GM12864 (cell line): ENCODE results near the gene AMMECR1.
"Not testable (repeated sequence)": the region's sequence is repeated elsewhere in the genome, so short reads cannot be mapped to it uniquely, and the experiment has no call there.

Experiments
- DNase-seq: peaks from one replicate; pipeline ENCODE4 v3.0.0-alpha.2; 2011; ENCODE audit warnings: low read depth
- H3K4me3 ChIP-seq: 2 replicates; pipeline ENCODE4 v1.5.1; 2011; ENCODE audit warnings: mild to moderate bottlenecking, low read depth, low read length, control low read depth
- TF ChIP-seq, protein P1 (sequence below): IDR thresholded peaks from 2 replicates; pipeline ENCODE4 v1.5.1; 2011; ENCODE audit warnings: low read depth, mild to moderate bottlenecking, moderate library complexity, low read length, control low read depth, inconsistent platforms; ENCODE audit errors: missing control alignments

AMMECR1 gene

DNA sequence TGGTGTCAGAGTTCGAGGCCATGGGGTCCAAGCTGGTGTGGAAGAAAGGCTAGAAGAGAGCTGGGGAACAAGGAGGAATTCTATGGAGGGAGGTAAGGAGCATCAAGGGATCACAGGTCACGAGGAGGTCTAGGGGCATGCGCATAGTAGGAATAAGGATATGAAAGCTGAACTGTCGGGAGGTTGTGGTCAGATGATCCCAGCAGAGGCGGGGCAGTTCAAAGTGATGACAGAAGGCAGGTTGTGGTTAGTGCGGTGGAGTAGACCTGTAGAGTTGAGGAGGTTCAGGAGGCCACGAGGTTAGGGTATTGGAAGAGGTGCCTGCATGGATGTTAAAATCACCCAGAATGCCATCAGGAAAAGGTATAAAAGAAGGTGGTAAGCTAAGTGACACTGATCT is 158.7 kb downstream of the AMMECR1 start:
- DNase-seq: no peak
- H3K4me3 ChIP-seq: no peak overlapping the region
- TF ChIP-seq, protein P1, sequence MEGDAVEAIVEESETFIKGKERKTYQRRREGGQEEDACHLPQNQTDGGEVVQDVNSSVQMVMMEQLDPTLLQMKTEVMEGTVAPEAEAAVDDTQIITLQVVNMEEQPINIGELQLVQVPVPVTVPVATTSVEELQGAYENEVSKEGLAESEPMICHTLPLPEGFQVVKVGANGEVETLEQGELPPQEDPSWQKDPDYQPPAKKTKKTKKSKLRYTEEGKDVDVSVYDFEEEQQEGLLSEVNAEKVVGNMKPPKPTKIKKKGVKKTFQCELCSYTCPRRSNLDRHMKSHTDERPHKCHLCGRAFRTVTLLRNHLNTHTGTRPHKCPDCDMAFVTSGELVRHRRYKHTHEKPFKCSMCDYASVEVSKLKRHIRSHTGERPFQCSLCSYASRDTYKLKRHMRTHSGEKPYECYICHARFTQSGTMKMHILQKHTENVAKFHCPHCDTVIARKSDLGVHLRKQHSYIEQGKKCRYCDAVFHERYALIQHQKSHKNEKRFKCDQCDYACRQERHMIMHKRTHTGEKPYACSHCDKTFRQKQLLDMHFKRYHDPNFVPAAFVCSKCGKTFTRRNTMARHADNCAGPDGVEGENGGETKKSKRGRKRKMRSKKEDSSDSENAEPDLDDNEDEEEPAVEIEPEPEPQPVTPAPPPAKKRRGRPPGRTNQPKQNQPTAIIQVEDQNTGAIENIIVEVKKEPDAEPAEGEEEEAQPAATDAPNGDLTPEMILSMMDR: no peak

DNA sequence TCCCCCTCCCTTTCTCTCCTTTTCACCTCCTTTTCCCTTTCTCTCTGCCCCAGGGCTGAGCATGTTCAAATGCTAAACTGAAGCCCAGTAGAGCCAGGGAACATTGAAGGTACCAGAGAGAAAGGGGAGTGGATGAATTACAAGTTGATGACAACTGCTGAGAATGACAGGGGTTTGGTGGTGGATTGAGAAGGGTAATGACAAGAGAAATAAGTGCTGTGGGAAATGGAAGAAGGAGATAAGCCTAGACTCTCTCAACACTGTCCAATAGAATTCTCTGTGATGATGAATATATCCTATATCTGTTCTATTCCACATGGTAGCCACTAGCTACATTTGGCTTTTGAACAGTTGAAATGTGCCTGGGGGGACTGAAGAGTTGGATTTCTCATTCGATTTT is 160.4 kb downstream of the AMMECR1 start:
- H3K4me3 ChIP-seq: no peak overlapping the region
- DNase-seq: no peak
- TF ChIP-seq, protein P1: no peak

DNA sequence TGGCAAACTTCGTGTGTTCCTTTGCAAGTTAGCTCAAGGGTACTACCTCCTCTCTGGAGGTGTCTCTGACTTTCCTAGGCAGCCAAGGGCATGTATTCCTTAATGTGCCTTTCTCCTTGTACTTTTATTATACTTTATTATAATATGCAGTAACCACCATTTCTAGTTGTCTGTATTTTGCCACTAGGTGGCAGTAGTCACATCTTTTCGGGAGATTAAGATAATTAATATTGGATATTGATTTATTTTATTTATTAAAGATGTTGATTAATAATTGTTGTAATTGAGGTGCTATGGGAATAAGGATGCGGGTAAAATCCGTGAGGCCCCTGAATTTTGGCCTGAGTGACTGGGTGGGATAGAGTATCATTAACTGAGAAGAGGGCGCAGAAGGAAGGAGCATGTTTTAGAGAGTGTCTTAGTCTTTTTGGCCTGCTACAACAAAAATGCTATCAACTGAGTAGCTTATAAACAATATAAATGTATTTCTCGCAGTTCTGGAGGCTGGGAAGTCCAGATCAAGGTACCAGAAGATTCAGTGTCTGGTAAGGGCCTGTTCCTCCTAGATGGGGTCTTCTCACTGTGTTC is 161.6 kb downstream of the AMMECR1 start:
- no peak for DNase-seq
- TF ChIP-seq, protein P1: peak; percentile 6
- H3K4me3 ChIP-seq: no peak overlapping the region

DNA sequence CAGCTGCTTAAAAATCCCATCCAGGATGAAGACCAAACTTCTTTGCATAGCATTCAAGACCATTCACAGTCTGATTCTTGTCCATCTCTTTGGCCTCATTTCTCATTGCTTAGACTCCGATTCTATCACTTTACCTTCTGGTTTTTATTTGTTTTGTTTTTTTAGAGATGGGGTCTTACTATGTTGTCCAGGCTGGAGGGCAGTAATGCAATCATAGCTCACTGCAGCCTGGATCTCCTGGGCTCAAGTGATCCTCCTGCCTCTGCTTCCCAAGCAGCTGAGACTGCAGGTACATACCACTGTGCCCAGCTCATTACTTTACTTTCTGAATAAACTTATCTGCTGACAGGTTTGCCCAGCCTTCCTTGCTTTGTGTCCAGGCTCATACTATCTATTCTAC is 162.1 kb downstream of the AMMECR1 start:
- no peak for DNase-seq
- no peak overlapping the region for H3K4me3 ChIP-seq
- TF ChIP-seq, protein P1: no peak

DNA sequence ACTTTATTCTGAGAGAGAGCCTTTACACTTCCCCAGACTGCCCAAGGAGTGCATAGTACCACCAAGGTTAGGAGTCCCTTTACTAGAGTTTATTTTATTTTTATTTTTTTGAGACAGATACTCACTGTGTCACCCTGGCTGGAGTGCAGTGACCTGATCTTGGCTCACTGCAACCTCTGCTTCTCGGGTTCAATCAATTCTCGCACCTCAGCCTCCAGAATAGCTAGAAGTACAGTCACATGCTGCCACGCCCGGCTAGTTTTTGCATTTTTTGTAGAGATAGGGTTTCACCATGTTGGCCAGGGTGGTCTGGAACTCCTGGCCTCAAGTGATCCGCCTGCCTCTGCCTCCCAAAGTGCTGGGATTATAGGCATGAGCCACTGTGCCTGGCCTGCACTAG is 163.6 kb downstream of the AMMECR1 start:
- H3K4me3 ChIP-seq, DNase-seq: not testable (repeated sequence)

DNA sequence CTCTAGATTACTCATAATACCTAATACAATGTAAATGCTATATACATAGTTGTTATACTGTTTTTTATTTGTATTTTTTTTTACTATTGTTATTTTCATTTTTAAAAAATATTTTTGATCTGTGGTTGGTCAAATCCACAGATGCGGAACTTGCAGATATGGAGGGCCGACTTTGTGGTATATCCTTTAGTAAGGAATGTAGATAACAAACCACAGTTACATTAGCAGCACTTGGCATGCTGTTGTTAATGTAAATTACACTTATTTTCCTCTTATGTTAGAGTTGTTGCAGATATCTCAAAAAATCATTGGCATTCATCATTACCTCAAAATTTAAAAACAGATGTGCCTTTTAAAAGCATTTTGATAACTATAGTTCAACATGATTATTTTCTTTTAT is 164.0 kb downstream of the AMMECR1 start:
- no peak for DNase-seq
- TF ChIP-seq, protein P1: no peak

DNA sequence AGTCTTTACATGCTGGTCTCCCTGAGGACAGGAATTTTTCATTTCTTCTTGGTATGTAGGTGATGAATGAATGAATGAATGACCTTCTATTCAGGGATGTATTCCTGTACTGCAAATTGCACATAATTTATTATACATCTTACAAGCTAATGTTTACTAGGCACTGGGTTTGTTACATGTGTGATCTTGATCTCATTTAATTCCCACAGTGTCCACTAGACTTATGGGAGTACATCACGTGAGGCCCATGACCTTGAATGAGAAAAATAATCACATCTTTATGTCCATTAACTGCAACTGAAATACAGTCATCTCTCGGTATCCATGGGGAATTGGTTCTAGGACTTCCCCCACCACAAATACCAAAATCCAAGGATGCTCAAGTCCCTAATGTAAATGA is 164.6 kb downstream of the AMMECR1 start:
- TF ChIP-seq, protein P1: no peak
- no peak overlapping the region for H3K4me3 ChIP-seq
- DNase-seq: no peak

More for the DNA sequence above, 164.0 kb downstream of the AMMECR1 start:
- H3K4me3 ChIP-seq: no peak overlapping the region

DNA sequence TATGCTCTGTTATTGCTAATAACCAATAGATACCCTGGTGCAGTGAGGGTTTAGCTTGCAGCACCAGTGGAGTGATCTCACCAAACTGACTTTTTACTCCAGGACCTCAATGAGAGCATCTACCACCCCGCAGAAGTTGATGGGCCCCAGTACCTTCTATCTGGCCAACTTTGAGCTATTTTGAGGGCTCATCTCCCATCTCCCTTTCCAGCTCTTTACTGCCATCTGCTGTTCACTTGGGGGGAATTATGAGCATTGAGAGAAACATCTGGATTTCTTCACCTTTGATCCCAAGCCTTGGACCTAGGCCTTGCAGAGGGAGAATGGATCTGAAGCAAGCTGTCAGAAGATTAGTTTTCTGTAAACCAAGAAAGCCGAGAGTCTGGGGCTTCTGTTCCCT is 171.4 kb downstream of the AMMECR1 start:
- no peak overlapping the region for H3K4me3 ChIP-seq
- no peak for DNase-seq
- TF ChIP-seq, protein P1: peak; percentile 57
